HEK293 (cell line): Measurements from ENCODE around the gene CHGA.

ENCODE experiments used
- CTCF ChIA-PET: fragments of 350-600 bp; formaldehyde crosslinking; extraction: SDS; loops from one replicate; lab custom pipeline; 2021; ENCODE audit warnings: antibody characterized with exemption; lab: Yijun Ruan, JAX
- POLR2A ChIA-PET: fragments of 300-600 bp; formaldehyde crosslinking; extraction: SDS; loops from one replicate; lab custom pipeline; 2020; ENCODE audit warnings: antibody characterized with exemption, inconsistent platforms; lab: Yijun Ruan, JAX
- H3K27ac ChIP-seq: fragments of 200-500 bp; sonication (Bioruptor generic); 2 replicates; pipeline ENCODE4 v1.5.1; 2014; ENCODE audit warnings: low read depth, low read length, control low read depth, inconsistent platforms; ENCODE audit errors: extremely low read depth
- H3K36me3 ChIP-seq, 2 experiments: fragments of 200-500 bp in 1 of 2; sonication (Bioruptor generic) in 1 of 2; 1 replicate in 1 of 2; 2 replicates in 1 of 2; pipeline ENCODE4 v1.5.1; 2014 to 2017; ENCODE audit warnings: inconsistent platforms in 2 of 2, low read length in 2 of 2; ENCODE audit not compliant: control insufficient read depth in 2 of 2, insufficient read depth in 1 of 2
- H3K4me1 ChIP-seq: fragments of 200-500 bp; sonication (Bioruptor generic); 2 replicates; pipeline ENCODE4 v1.5.1; 2014; ENCODE audit warnings: mild to moderate bottlenecking, low read length, inconsistent platforms; ENCODE audit not compliant: control insufficient read depth, insufficient read depth
- H3K4me3 ChIP-seq: 2 replicates; pipeline ENCODE4 v1.5.1; 2011; ENCODE audit warnings: low read depth, mild to moderate bottlenecking, control low read depth, low read length, moderate library complexity
- H3K9me3 ChIP-seq: fragments of 200-500 bp; sonication (Bioruptor generic); 2 replicates; pipeline ENCODE4 v1.5.1; 2014; ENCODE audit warnings: low read depth, low read length, inconsistent platforms; ENCODE audit not compliant: control insufficient read depth, insufficient read depth
- KLF7 ChIP-seq: fragments of 450-650 bp; formaldehyde crosslinking; IDR thresholded peaks from 2 replicates; pipeline ENCODE4 v1.5.1; 2016; ENCODE audit warnings: missing biosample characterization, missing genetic modification characterization, borderline replicate concordance
- MEIS1 ChIP-seq: sonication (generic); formaldehyde crosslinking; IDR thresholded peaks from 2 replicates; pipeline ENCODE4 v1.8.1; 2022; ENCODE audit warnings: missing genetic modification reagents, mild to moderate bottlenecking, borderline replicate concordance
- ZNF214 ChIP-seq: fragments of 450-650 bp; formaldehyde crosslinking; IDR thresholded peaks from 2 replicates; pipeline ENCODE4 v1.5.1; 2017; ENCODE audit warnings: missing biosample characterization, mild to moderate bottlenecking, missing genetic modification characterization, borderline replicate concordance
- ZNF248 ChIP-seq: fragments of 450-650 bp; formaldehyde crosslinking; IDR thresholded peaks from 2 replicates; pipeline ENCODE4 v1.5.1; 2017; ENCODE audit warnings: missing biosample characterization, missing genetic modification characterization
- ZNF311 ChIP-seq: fragments of 450-650 bp; formaldehyde crosslinking; IDR thresholded peaks from 2 replicates; pipeline ENCODE4 v1.5.1; 2017; ENCODE audit warnings: missing biosample characterization, missing genetic modification characterization, borderline replicate concordance
- ZNF529 ChIP-seq: fragments of 450-650 bp; formaldehyde crosslinking; IDR thresholded peaks from 2 replicates; pipeline ENCODE4 v1.5.1; 2017; ENCODE audit warnings: missing genetic modification characterization, missing biosample characterization; ENCODE audit not compliant: insufficient replicate concordance
- ZNF560 ChIP-seq: fragments of 450-650 bp; formaldehyde crosslinking; IDR thresholded peaks from 2 replicates; pipeline ENCODE4 v1.5.1; 2017; ENCODE audit warnings: missing biosample characterization, missing genetic modification characterization, borderline replicate concordance
- ZNF623 ChIP-seq: fragments of 450-650 bp; formaldehyde crosslinking; IDR thresholded peaks from 2 replicates; pipeline ENCODE4 v1.5.1; 2016; ENCODE audit warnings: missing biosample characterization, missing genetic modification characterization
- ZNF629 ChIP-seq: fragments of 450-650 bp; formaldehyde crosslinking; IDR thresholded peaks from 2 replicates; pipeline ENCODE4 v1.5.1; 2017; ENCODE audit warnings: missing biosample characterization, missing genetic modification characterization
- ZNF658 ChIP-seq: fragments of 450-650 bp; formaldehyde crosslinking; IDR thresholded peaks from 2 replicates; pipeline ENCODE4; 2016; ENCODE audit warnings: missing biosample characterization, missing genetic modification characterization
- ZNF830 ChIP-seq: fragments of 450-650 bp; IDR thresholded peaks from 2 replicates; pipeline ENCODE4 v1.5.0; 2018; ENCODE audit warnings: missing biosample characterization, missing genetic modification characterization, low read depth, mild to moderate bottlenecking, moderate library complexity
- ZSCAN30 ChIP-seq: fragments of 450-650 bp; IDR thresholded peaks from 2 replicates; pipeline ENCODE4 v1.5.1; 2018; ENCODE audit warnings: missing biosample characterization, mild to moderate bottlenecking, missing genetic modification characterization, moderate library complexity
- TF ChIP-seq, protein P1 (sequence below): fragments of 450-650 bp; formaldehyde crosslinking; IDR thresholded peaks from 2 replicates; pipeline ENCODE4 v1.5.1; 2016; ENCODE audit warnings: missing biosample characterization, missing genetic modification characterization
- TF ChIP-seq, protein P2 (sequence below): fragments of 450-650 bp; IDR thresholded peaks from 2 replicates; pipeline ENCODE4 v1.5.1; 2018; ENCODE audit warnings: missing biosample characterization, mild to moderate bottlenecking, missing genetic modification characterization
- TF ChIP-seq, protein P3 (sequence below): fragments of 450-650 bp; formaldehyde crosslinking; IDR thresholded peaks from 2 replicates; pipeline ENCODE4 v1.5.1; 2016; ENCODE audit warnings: missing biosample characterization, missing genetic modification characterization
- TF ChIP-seq, protein P4 (sequence below): fragments of 450-650 bp; formaldehyde crosslinking; IDR thresholded peaks from 2 replicates; pipeline ENCODE4 v1.5.1; 2017; ENCODE audit warnings: missing biosample characterization, missing genetic modification characterization

CHGA gene

DNA sequence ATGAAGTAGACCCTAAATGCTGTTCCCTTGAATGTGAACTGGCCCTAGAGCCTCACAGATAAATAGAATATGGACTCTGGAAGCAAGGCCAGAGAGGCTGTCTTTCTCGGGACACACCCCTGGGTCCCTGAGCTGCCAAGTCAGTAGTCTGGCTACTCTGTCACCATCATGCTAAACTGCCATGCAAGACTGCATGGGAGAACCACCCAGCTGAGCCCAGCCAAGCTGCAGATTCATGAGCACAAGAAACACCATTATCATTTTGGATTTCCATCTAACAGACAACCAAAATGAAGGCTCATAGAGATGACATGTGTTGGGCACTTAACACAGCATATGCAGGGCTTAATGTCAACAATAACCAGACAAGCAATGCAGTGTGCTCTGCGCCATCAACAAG, 53.3 kb downstream of the CHGA start:
- Histone ChIP-seq H3K36me3 (peaks cover 0 to 12% of the 10 kb centered on the region in 2 experiments; a peak in 1 of 3 replicates), H3K9me3 (no peaks in the 10 kb centered on the region), H3K4me1 (no peaks in the 10 kb centered on the region), H3K27ac (no peak overlapping the region), H3K4me3 (no peak overlapping the region)
- ChIA-PET POLR2A (no interaction called here), CTCF (no interaction called here)
- TF ChIP-seq ZSCAN30: no peak
- TF ChIP-seq ZNF311 (tag by site-specific recombination): no peak
- TF ChIP-seq ZNF658 (tag by site-specific recombination): no peak
- TF ChIP-seq ZNF248 (tag by site-specific recombination): no peak
- no peak for TF ChIP-seq ZNF214 (tag by site-specific recombination)
- TF ChIP-seq MEIS1: no peak
- TF ChIP-seq, protein P1, sequence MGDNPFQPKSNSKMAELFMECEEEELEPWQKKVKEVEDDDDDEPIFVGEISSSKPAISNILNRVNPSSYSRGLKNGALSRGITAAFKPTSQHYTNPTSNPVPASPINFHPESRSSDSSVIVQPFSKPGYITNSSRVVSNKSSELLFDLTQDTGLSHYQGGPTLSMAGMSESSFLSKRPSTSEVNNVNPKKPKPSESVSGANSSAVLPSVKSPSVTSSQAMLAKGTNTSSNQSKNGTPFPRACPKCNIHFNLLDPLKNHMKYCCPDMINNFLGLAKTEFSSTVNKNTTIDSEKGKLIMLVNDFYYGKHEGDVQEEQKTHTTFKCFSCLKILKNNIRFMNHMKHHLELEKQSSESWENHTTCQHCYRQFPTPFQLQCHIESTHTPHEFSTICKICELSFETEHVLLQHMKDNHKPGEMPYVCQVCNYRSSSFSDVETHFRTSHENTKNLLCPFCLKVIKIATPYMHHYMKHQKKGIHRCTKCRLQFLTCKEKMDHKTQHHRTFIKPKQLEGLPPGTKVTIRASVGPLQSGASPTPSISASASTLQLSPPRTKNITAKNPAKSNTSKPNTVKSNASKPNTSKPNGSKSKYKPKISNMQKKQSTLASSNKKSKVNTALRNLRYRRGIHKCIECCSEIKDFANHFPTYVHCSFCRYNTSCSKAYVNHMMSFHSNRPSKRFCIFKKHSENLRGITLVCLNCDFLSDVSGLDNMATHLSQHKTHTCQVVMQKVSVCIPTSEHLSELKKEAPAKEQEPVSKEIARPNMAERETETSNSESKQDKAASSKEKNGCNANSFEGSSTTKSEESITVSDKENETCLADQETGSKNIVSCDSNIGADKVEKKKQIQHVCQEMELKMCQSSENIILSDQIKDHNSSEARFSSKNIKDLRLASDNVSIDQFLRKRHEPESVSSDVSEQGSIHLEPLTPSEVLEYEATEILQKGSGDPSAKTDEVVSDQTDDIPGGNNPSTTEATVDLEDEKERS (tag by site-specific recombination): no peak
- TF ChIP-seq, protein P2, sequence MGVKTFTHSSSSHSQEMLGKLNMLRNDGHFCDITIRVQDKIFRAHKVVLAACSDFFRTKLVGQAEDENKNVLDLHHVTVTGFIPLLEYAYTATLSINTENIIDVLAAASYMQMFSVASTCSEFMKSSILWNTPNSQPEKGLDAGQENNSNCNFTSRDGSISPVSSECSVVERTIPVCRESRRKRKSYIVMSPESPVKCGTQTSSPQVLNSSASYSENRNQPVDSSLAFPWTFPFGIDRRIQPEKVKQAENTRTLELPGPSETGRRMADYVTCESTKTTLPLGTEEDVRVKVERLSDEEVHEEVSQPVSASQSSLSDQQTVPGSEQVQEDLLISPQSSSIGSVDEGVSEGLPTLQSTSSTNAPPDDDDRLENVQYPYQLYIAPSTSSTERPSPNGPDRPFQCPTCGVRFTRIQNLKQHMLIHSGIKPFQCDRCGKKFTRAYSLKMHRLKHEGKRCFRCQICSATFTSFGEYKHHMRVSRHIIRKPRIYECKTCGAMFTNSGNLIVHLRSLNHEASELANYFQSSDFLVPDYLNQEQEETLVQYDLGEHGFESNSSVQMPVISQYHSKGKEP (tag by site-specific recombination): no peak
- TF ChIP-seq ZNF629: no peak
- TF ChIP-seq, protein P3, sequence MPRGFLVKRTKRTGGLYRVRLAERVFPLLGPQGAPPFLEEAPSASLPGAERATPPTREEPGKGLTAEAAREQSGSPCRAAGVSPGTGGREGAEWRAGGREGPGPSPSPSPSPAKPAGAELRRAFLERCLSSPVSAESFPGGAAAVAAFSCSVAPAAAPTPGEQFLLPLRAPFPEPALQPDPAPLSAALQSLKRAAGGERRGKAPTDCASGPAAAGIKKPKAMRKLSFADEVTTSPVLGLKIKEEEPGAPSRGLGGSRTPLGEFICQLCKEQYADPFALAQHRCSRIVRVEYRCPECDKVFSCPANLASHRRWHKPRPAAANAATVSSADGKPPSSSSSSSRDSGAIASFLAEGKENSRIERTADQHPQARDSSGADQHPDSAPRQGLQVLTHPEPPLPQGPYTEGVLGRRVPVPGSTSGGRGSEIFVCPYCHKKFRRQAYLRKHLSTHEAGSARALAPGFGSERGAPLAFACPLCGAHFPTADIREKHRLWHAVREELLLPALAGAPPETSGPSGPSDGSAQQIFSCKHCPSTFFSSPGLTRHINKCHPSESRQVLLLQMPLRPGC (tag by site-specific recombination): no peak
- TF ChIP-seq ZNF623 (tag by site-specific recombination): no peak
- TF ChIP-seq ZNF830: no peak
- TF ChIP-seq KLF7: no peak
- TF ChIP-seq, protein P4, sequence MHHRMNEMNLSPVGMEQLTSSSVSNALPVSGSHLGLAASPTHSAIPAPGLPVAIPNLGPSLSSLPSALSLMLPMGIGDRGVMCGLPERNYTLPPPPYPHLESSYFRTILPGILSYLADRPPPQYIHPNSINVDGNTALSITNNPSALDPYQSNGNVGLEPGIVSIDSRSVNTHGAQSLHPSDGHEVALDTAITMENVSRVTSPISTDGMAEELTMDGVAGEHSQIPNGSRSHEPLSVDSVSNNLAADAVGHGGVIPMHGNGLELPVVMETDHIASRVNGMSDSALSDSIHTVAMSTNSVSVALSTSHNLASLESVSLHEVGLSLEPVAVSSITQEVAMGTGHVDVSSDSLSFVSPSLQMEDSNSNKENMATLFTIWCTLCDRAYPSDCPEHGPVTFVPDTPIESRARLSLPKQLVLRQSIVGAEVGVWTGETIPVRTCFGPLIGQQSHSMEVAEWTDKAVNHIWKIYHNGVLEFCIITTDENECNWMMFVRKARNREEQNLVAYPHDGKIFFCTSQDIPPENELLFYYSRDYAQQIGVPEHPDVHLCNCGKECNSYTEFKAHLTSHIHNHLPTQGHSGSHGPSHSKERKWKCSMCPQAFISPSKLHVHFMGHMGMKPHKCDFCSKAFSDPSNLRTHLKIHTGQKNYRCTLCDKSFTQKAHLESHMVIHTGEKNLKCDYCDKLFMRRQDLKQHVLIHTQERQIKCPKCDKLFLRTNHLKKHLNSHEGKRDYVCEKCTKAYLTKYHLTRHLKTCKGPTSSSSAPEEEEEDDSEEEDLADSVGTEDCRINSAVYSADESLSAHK: no peak
- TF ChIP-seq ZNF529 (tag by site-specific recombination): no peak
- TF ChIP-seq ZNF560 (tag by site-specific recombination): no peak
